IPS-18c (cell line): ENCODE data around the gene SORCS1.

Experiments used
- H3K4me3 ChIP-seq: 2 replicates; pipeline ENCODE4 v1.7.0; 2013; ENCODE audit warnings: low read depth, mild to moderate bottlenecking, low read length, moderate library complexity; ENCODE audit not compliant: insufficient read depth
- H3K9me3 ChIP-seq: one replicate; pipeline ENCODE4 v1.6.1; 2013; ENCODE audit warnings: mild to moderate bottlenecking, low read length, moderate library complexity; ENCODE audit not compliant: control insufficient read depth, insufficient read depth

The SORCS1 gene

GRCh38 chr10:106980495-106981451 lies 183.7 kb downstream of the SORCS1 start:
- Histone ChIP-seq H3K9me3 (no peaks in the 10 kb centered on the region), H3K4me3 (no peak overlapping the region)

GRCh38 chr10:106978756-106979155 lies 185.8 kb downstream of the SORCS1 start:
- H3K9me3 ChIP-seq = no peaks in the 10 kb centered on the region

GRCh38 chr10:106973716-106974115 lies 190.8 kb downstream of the SORCS1 start:
- Histone ChIP-seq H3K4me3 (no peak overlapping the region), H3K9me3 (no peaks in the 10 kb centered on the region)

More at GRCh38 chr10:106978756-106979155, 185.8 kb downstream of the SORCS1 start:
- no peak overlapping the region for H3K4me3 ChIP-seq

GRCh38 chr10:106973288-106973687 lies 191.2 kb downstream of the SORCS1 start:
- no peak overlapping the region for H3K4me3 ChIP-seq
- no peaks in the 10 kb centered on the region for H3K9me3 ChIP-seq

- H3K9me3 ChIP-seq = no peaks in the 10 kb centered on the region
- H3K4me3 ChIP-seq = no peak overlapping the region
These were observed 192.1 kb downstream of the SORCS1 start for GRCh38 chr10:106972381-106972780.

GRCh38 chr10:106971411-106971831 lies 193.1 kb downstream of the SORCS1 start:
- Histone ChIP-seq H3K4me3 (no peak overlapping the region), H3K9me3 (no peaks in the 10 kb centered on the region)

- Histone ChIP-seq H3K9me3 (peaks cover 2% of the 10 kb centered on the region), H3K4me3 (no peak overlapping the region)
These were observed 197.1 kb downstream of the SORCS1 start for GRCh38 chr10:106967452-106967851.

GRCh38 chr10:106960812-106961211 lies 203.7 kb downstream of the SORCS1 start:
- H3K9me3 ChIP-seq = peaks cover 2% of the 10 kb centered on the region
- no peak overlapping the region for H3K4me3 ChIP-seq

- peaks cover 2% of the 10 kb centered on the region for H3K9me3 ChIP-seq
- no peak overlapping the region for H3K4me3 ChIP-seq
These were observed 205.0 kb downstream of the SORCS1 start for GRCh38 chr10:106959521-106959920.

- Histone ChIP-seq H3K9me3 (peaks cover 2% of the 10 kb centered on the region), H3K4me3 (no peak overlapping the region)
These were observed 205.7 kb downstream of the SORCS1 start for GRCh38 chr10:106958589-106959361.

- H3K9me3 ChIP-seq = no peaks in the 10 kb centered on the region
- H3K4me3 ChIP-seq = no peak overlapping the region
These were observed 206.5 kb downstream of the SORCS1 start for GRCh38 chr10:106957823-106958588.

GRCh38 chr10:106956216-106956915 lies 208.1 kb downstream of the SORCS1 start:
- Histone ChIP-seq H3K4me3 (no peak overlapping the region), H3K9me3 (no peaks in the 10 kb centered on the region)

GRCh38 chr10:106955133-106955532 lies 209.4 kb downstream of the SORCS1 start:
- Histone ChIP-seq H3K4me3 (no peak overlapping the region), H3K9me3 (no peaks in the 10 kb centered on the region)

- Histone ChIP-seq H3K4me3 (no peak overlapping the region), H3K9me3 (no peaks in the 10 kb centered on the region)
These were observed 212.5 kb downstream of the SORCS1 start for GRCh38 chr10:106952033-106952432.

- no peaks in the 10 kb centered on the region for H3K9me3 ChIP-seq
- no peak overlapping the region for H3K4me3 ChIP-seq
These were observed 214.6 kb downstream of the SORCS1 start for GRCh38 chr10:106949680-106950478.

- no peak overlapping the region for H3K4me3 ChIP-seq
- no peaks in the 10 kb centered on the region for H3K9me3 ChIP-seq
These were observed 216.9 kb downstream of the SORCS1 start for GRCh38 chr10:106947643-106948042.
